HCT116 (cell line): Measurements from ENCODE around the gene TLL2.

Source experiments
- CTCF ChIP-seq, 3 experiments: fragments of 200-600 bp in 1 of 3; sonication (generic) in 1 of 3; IDR thresholded peaks in 2 of 3; conservative IDR thresholded peaks in 1 of 3; 2 replicates each; pipeline ENCODE4 v1.5.1; 2012 to 2017; ENCODE audit warnings: low read depth in 2 of 3, low read length in 2 of 3, antibody characterized with exemption in 1 of 3, borderline replicate concordance in 1 of 3, control low read depth in 1 of 3, mild to moderate bottlenecking in 1 of 3, mixed read lengths in 1 of 3, mixed run types in 1 of 3, moderate library complexity in 1 of 3; ENCODE audit not compliant: insufficient read depth in 1 of 3
- EZH2phosphoT487 ChIP-seq: fragments of 200-600 bp; IDR thresholded peaks from 2 replicates; pipeline ENCODE4 v1.6.1; 2018; ENCODE audit warnings: antibody characterized with exemption, borderline replicate concordance
- POLR2A ChIP-seq: IDR thresholded peaks from 2 replicates; pipeline ENCODE4 v1.7.0; 2011; ENCODE audit warnings: borderline replicate concordance; ENCODE audit not compliant: insufficient read depth, insufficient read length; ENCODE audit errors: extremely low read depth
- SRF ChIP-seq: IDR thresholded peaks from 2 replicates; pipeline ENCODE4 v1.6.1; 2012; ENCODE audit warnings: low read depth

- TF ChIP-seq POLR2A (no peak), CTCF (IDR thresholded peaks at IDR 0.05 in 2 of 3, conservative IDR thresholded peaks at IDR 0.05 in 1 of 3; ENCODE audit: borderline replicate concordance in 1 of 3, insufficient read depth in 1 of 3, low read depth in 2 of 3, low read length in 2 of 3) (no peak), SRF (no peak), EZH2phosphoT487 (no peak)
These were observed 168.5 kb downstream of the TLL2 start for GRCh38 chr10:96345222-96345621.
